Measurements from ENCODE around the gene USP43.
"Not testable (repeated sequence)": the region's sequence is repeated elsewhere in the genome, so short reads cannot be mapped to it uniquely, and the experiment has no call there.

The USP43 gene

GRCh38 chr17:9644910-9645751, at the start of gene USP43:
Gene USP43, plus strand, starts transcription at chr17:9645517. Its CDS starts 116 bp downstream, at chr17:9645633.
- intact Hi-C loops (cut with DNase I) = no loop called here
- DNase-seq = peak in 27 of 42 donors; percentile 3 to 50 (median 20)

- intact Hi-C loops (cut with DNase I); DNase-seq: not testable (repeated sequence)
These were observed 47.7 kb upstream of the USP43 start for GRCh38 chr17:9597638-9598037.

- intact Hi-C loops (cut with DNase I) = no loop called here
- DNase-seq = no peak
These were observed 46.7 kb upstream of the USP43 start for GRCh38 chr17:9598661-9599060.

GRCh38 chr17:9604583-9604982, 40.7 kb upstream of the USP43 start:
- DNase-seq; intact Hi-C loops (cut with DNase I): not testable (repeated sequence)

- DNase-seq = no peak
- intact Hi-C loops (cut with DNase I) = no loop called here
These were observed 38.9 kb upstream of the USP43 start for GRCh38 chr17:9606453-9606852.

- intact Hi-C loops (cut with DNase I); DNase-seq: not testable (repeated sequence)
These were observed 38.3 kb upstream of the USP43 start for GRCh38 chr17:9607058-9607457.

- intact Hi-C loops (cut with DNase I) = no loop called here
These were observed 33.8 kb upstream of the USP43 start for GRCh38 chr17:9611557-9611956.

GRCh38 chr17:9612006-9612405, 33.3 kb upstream of the USP43 start:
- DNase-seq = no peak
- intact Hi-C loops (cut with DNase I) = no loop called here

More at GRCh38 chr17:9611557-9611956, 33.8 kb upstream of the USP43 start:
- no peak for DNase-seq

GRCh38 chr17:9615486-9615885, 29.8 kb upstream of the USP43 start:
- DNase-seq = no peak
- intact Hi-C loops (cut with DNase I) = no loop called here

GRCh38 chr17:9622961-9623360, 22.4 kb upstream of the USP43 start:
- no peak for DNase-seq
- intact Hi-C loops (cut with DNase I) = no loop called here

- intact Hi-C loops (cut with DNase I) = no loop called here
- DNase-seq = no peak
These were observed 16.8 kb upstream of the USP43 start for GRCh38 chr17:9628509-9628908.

GRCh38 chr17:9632741-9633140, 12.6 kb upstream of the USP43 start:
- intact Hi-C loops (cut with DNase I) = no loop called here
- peak in 1 of 42 donors; percentile 32 for DNase-seq

GRCh38 chr17:9635340-9635739, 10.0 kb upstream of the USP43 start:
- peak in 1 of 42 donors; percentile 9 for DNase-seq
- intact Hi-C loops (cut with DNase I) = no loop called here

- peak in 1 of 42 donors; percentile 21 for DNase-seq
- intact Hi-C loops (cut with DNase I) = no loop called here
These were observed 8.8 kb upstream of the USP43 start for GRCh38 chr17:9636501-9636900.

GRCh38 chr17:9640388-9640787, 4.9 kb upstream of the USP43 start:
- intact Hi-C loops (cut with DNase I); DNase-seq: not testable (repeated sequence)

GRCh38 chr17:9643611-9644010, 1.7 kb upstream of the USP43 start:
- intact Hi-C loops (cut with DNase I) = no loop called here
- DNase-seq = no peak

- peak in 22 of 42 donors; percentile 8 to 45 (median 20) for DNase-seq
- intact Hi-C loops (cut with DNase I) = no loop called here
These were observed 681 bp downstream of the USP43 start for GRCh38 chr17:9645851-9646545.

- DNase-seq = no peak
These were observed 1.2 kb downstream of the USP43 start for GRCh38 chr17:9646546-9646885.

GRCh38 chr17:9647014-9647413, 1.7 kb downstream of the USP43 start:
- intact Hi-C loops (cut with DNase I) = no loop called here
- DNase-seq = no peak

More at GRCh38 chr17:9646546-9646885, 1.2 kb downstream of the USP43 start:
- intact Hi-C loops (cut with DNase I) = no loop called here

- DNase-seq = no peak
- intact Hi-C loops (cut with DNase I) = no loop called here
These were observed 3.3 kb downstream of the USP43 start for GRCh38 chr17:9648521-9649110.

Measured in head of caudate nucleus (tissue), 42 donors.